ENCODE data around the gene NR1I3.
A peak's percentile ranks its signal among the peaks of the same experiment; 100 is the strongest.
"Not testable (repeated sequence)": the region's sequence is repeated elsewhere in the genome, so short reads cannot be mapped to it uniquely, and the experiment has no call there.

NR1I3 gene

GRCh38 chr1:161250100-161250499 is 12.1 kb upstream of the NR1I3 start:
- DNase-seq = not testable (repeated sequence)

- no peak for DNase-seq
These were observed 6.9 kb upstream of the NR1I3 start for GRCh38 chr1:161244888-161245287.

- DNase-seq = no peak
These were observed 4.3 kb upstream of the NR1I3 start for GRCh38 chr1:161242313-161242712.

GRCh38 chr1:161241682-161242081 is 3.7 kb upstream of the NR1I3 start:
- no peak for DNase-seq

- no peak for DNase-seq
These were observed 1.8 kb downstream of the NR1I3 start for GRCh38 chr1:161235957-161236775.

GRCh38 chr1:161233102-161233501 is 4.9 kb downstream of the NR1I3 start:
- DNase-seq = no peak

- DNase-seq = no peak
These were observed 7.2 kb downstream of the NR1I3 start for GRCh38 chr1:161230762-161231161.

GRCh38 chr1:161229896-161230295 is 8.1 kb downstream of the NR1I3 start:
- no peak for DNase-seq

- DNase-seq = no peak
These were observed 10.0 kb downstream of the NR1I3 start for GRCh38 chr1:161228032-161228431.

- peak; percentile 85 for DNase-seq
These were observed 10.7 kb downstream of the NR1I3 start for GRCh38 chr1:161227196-161227871.

GRCh38 chr1:161226759-161227158 is 11.2 kb downstream of the NR1I3 start:
- no peak for DNase-seq

- no peak for DNase-seq
These were observed 11.7 kb downstream of the NR1I3 start for GRCh38 chr1:161226320-161226711.

- DNase-seq = peak; percentile 94
These were observed 12.3 kb downstream of the NR1I3 start, which contains the start of gene TOMM40L for GRCh38 chr1:161225534-161226319. Gene TOMM40L, plus strand, starts transcription at chr1:161226060. Its CDS starts 430 bp downstream, at chr1:161226490.

GRCh38 chr1:161225178-161225533 is 12.8 kb downstream of the NR1I3 start:
- no peak for DNase-seq

GRCh38 chr1:161224695-161225087 is 13.3 kb downstream of the NR1I3 start:
- not testable (repeated sequence) for DNase-seq

GRCh38 chr1:161223805-161224694 is 14.0 kb downstream of the NR1I3 start:
- no peak for DNase-seq

- DNase-seq = no peak
These were observed 15.6 kb downstream of the NR1I3 start for GRCh38 chr1:161222175-161223019.

- no peak for DNase-seq
These were observed 18.0 kb downstream of the NR1I3 start for GRCh38 chr1:161220002-161220401.

- no peak for DNase-seq
These were observed 18.7 kb downstream of the NR1I3 start for GRCh38 chr1:161219078-161219892.

GRCh38 chr1:161218301-161219077 is 19.5 kb downstream of the NR1I3 start:
- DNase-seq = no peak
